SK-N-SH (cell line): ENCODE results near the gene PIH1D1. TPM values are rescaled to one million over a fixed set of nuclear protein-coding genes. Genes with fewer than 3 reads are reported as not detected.

Experiments
- CTCF ChIA-PET: fragments of 300-600, 350-600 bp; formaldehyde crosslinking; extraction: SDS; loops from one replicate; lab custom pipeline; 2021; lab: Yijun Ruan, JAX
- POLR2A ChIA-PET: fragments of 350-600 bp; sonication (Branson Sonifier 250); formaldehyde crosslinking; extraction: SDS; loops from one replicate; lab custom pipeline; 2020; ENCODE audit warnings: antibody characterized with exemption, inconsistent platforms; lab: Yijun Ruan, JAX
- DNase-seq: peaks from one replicate; pipeline ENCODE4 v3.0.0; 2012
- H2AFZ ChIP-seq: fragments of 200-600 bp; sonication (generic); 2 replicates; pipeline ENCODE4 v1.8.1; 2016; ENCODE audit warnings: antibody characterized with exemption, mild to moderate bottlenecking, low read depth
- H3F3A ChIP-seq: fragments of 200-600 bp; sonication (generic); replicated peaks from 2 replicates; pipeline ENCODE3; 2016; ENCODE audit warnings: antibody characterized with exemption, mild to moderate bottlenecking; ENCODE audit not compliant: insufficient read depth
- H3K27ac ChIP-seq, 2 experiments: fragments of 200-500 bp in 1 of 2; fragments of 200-600 bp in 1 of 2; sonication (Bioruptor generic) in 1 of 2; sonication (generic), shearing (Covaris generic) in 1 of 2; 2 replicates each; pipeline versions ENCODE4 v1.5.1 to v1.6.1; 2014 to 2016; ENCODE audit warnings: low read depth in 2 of 2, inconsistent platforms in 1 of 2, low read length in 1 of 2, mild to moderate bottlenecking in 1 of 2, mixed read lengths in 1 of 2
- H3K27me3 ChIP-seq: fragments of 200-600 bp; sonication (generic), shearing (Covaris generic); 2 replicates; pipeline ENCODE4 v1.6.1; 2016; ENCODE audit warnings: mixed run types; ENCODE audit not compliant: insufficient read depth
- H3K36me3 ChIP-seq, 2 experiments: fragments of 200-500 bp in 1 of 2; fragments of 200-600 bp in 1 of 2; sonication (Bioruptor generic) in 1 of 2; sonication (generic) in 1 of 2; replicated peaks in 1 of 2; 2 replicates each; pipeline versions ENCODE3 to v1.5.1; 2014 to 2016; ENCODE audit warnings: low read length in 1 of 2, mild to moderate bottlenecking in 1 of 2; ENCODE audit not compliant: insufficient read depth in 2 of 2, control insufficient read depth in 1 of 2
- H3K4me1 ChIP-seq, 2 experiments: fragments of 200-500 bp in 1 of 2; fragments of 200-600 bp in 1 of 2; sonication (Bioruptor generic) in 1 of 2; sonication (generic), shearing (Covaris generic) in 1 of 2; 2 replicates each; pipeline versions ENCODE4 v1.5.1 to v1.6.1; 2014 to 2016; ENCODE audit warnings: low read depth in 1 of 2, low read length in 1 of 2, mixed run types in 1 of 2; ENCODE audit not compliant: insufficient read depth in 2 of 2, control insufficient read depth in 1 of 2
- H3K4me2 ChIP-seq: fragments of 200-600 bp; sonication (generic), shearing (Covaris generic); 2 replicates; pipeline ENCODE4 v1.6.1; 2017; ENCODE audit warnings: mixed run types
- H3K4me3 ChIP-seq, 2 experiments: fragments of 200-500 bp in 1 of 2; fragments of 200-600 bp in 1 of 2; sonication (Bioruptor generic) in 1 of 2; sonication (generic), shearing (Covaris generic) in 1 of 2; 2 replicates each; pipeline versions ENCODE4 v1.5.1 to v1.8.1; 2014 to 2016; ENCODE audit warnings: low read depth in 2 of 2, inconsistent platforms in 1 of 2, low read length in 1 of 2, mild to moderate bottlenecking in 1 of 2, mixed read lengths in 1 of 2, moderate library complexity in 1 of 2
- H3K79me2 ChIP-seq: fragments of 200-600 bp; sonication (generic); 2 replicates; pipeline ENCODE4 v1.8.1; 2017; ENCODE audit warnings: mild to moderate bottlenecking; ENCODE audit not compliant: insufficient read depth
- H3K9ac ChIP-seq: fragments of 200-600 bp; sonication (generic); 2 replicates; pipeline ENCODE4 v1.6.1; 2017; ENCODE audit warnings: mixed run types
- H3K9me2 ChIP-seq: fragments of 200-600 bp; sonication (generic); 2 replicates; pipeline ENCODE4 v1.6.1; 2017; ENCODE audit warnings: mixed run types
- H3K9me3 ChIP-seq: fragments of 200-600 bp; sonication (generic); 2 replicates; pipeline ENCODE4 v1.6.1; 2017; ENCODE audit warnings: mixed run types, mild to moderate bottlenecking, moderate library complexity
- H4K20me1 ChIP-seq: fragments of 200-600 bp; sonication (generic); 2 replicates; pipeline ENCODE4 v1.6.1; 2017; ENCODE audit warnings: mild to moderate bottlenecking, mixed run types; ENCODE audit not compliant: insufficient read depth
- CHD2 ChIP-seq: fragments of 150-350 bp; IDR thresholded peaks from 2 replicates; pipeline ENCODE4 v1.6.1; 2018; ENCODE audit warnings: low read length; ENCODE audit not compliant: partially characterized antibody
- EP300 ChIP-seq, 2 experiments: IDR thresholded peaks; 2 replicates each; pipeline versions ENCODE4 v1.4.0 to v1.6.1; 2012; ENCODE audit warnings: borderline replicate concordance in 1 of 2, low read depth in 1 of 2, low read length in 1 of 2
- EZH2phosphoT487 ChIP-seq: fragments of 200-600 bp; sonication (generic); IDR thresholded peaks from 2 replicates; pipeline ENCODE4 v1.6.1; 2017; ENCODE audit warnings: low read depth, mixed run types, mild to moderate bottlenecking, antibody characterized with exemption, moderate library complexity, borderline replicate concordance
- FOXJ3 ChIP-seq: sonication (generic); formaldehyde crosslinking; IDR thresholded peaks from 2 replicates; pipeline ENCODE4 v1.5.1; 2020; ENCODE audit warnings: mild to moderate bottlenecking, missing genetic modification reagents
- FOXM1 ChIP-seq: IDR thresholded peaks from 2 replicates; pipeline ENCODE4 v1.4.0; 2012; ENCODE audit warnings: low read depth, mild to moderate bottlenecking
- MEF2A ChIP-seq: IDR thresholded peaks from 2 replicates; pipeline ENCODE4 v1.4.0; 2012; ENCODE audit warnings: low read depth, borderline replicate concordance
- NRF1 ChIP-seq: IDR thresholded peaks from 2 replicates; pipeline ENCODE4 v1.6.1; 2012; ENCODE audit warnings: low read depth, mild to moderate bottlenecking, low read length
- RAD21 ChIP-seq: IDR thresholded peaks from 2 replicates; pipeline ENCODE4 v1.6.1; 2012; ENCODE audit warnings: mild to moderate bottlenecking, low read length
- RCOR1 ChIP-seq: fragments of 150-350 bp; IDR thresholded peaks from 2 replicates; pipeline ENCODE4 v1.6.1; 2017; ENCODE audit warnings: antibody characterized with exemption, low read length
- REST ChIP-seq: IDR thresholded peaks from 2 replicates; pipeline ENCODE4 v1.6.1; 2012; ENCODE audit warnings: mild to moderate bottlenecking, low read depth, low read length, moderate library complexity
- RFX5 ChIP-seq: IDR thresholded peaks from 2 replicates; pipeline ENCODE4 v1.6.1; 2012; ENCODE audit warnings: mild to moderate bottlenecking, improper control_type of control experiment, low read length
- RXRA ChIP-seq: IDR thresholded peaks from 2 replicates; pipeline ENCODE4 v1.4.0; 2012; ENCODE audit warnings: low read depth, mild to moderate bottlenecking, borderline replicate concordance
- SIN3A ChIP-seq: IDR thresholded peaks from 2 replicates; pipeline ENCODE4 v1.6.1; 2012; ENCODE audit warnings: low read depth, mild to moderate bottlenecking, low read length, moderate library complexity, borderline replicate concordance
- SMC3 ChIP-seq: IDR thresholded peaks from 2 replicates; pipeline ENCODE4 v1.6.1; 2012; ENCODE audit warnings: low read depth, low read length, improper control_type of control experiment
- TCF12 ChIP-seq: IDR thresholded peaks from 2 replicates; pipeline ENCODE4 v1.4.0; 2012
- YY1 ChIP-seq: IDR thresholded peaks from 2 replicates; pipeline ENCODE4 v1.4.0; 2012; ENCODE audit warnings: low read depth, mild to moderate bottlenecking
- WGBS: methylation state at CpG from one replicate; pipeline ENCODE4 v1.1.6; 2017; ENCODE audit warnings: low lambda C conversion rate; 5-methylcytosine and 5-hydroxymethylcytosine counted together
- polyA plus RNA-seq, 3 experiments: library from polyadenylated mRNA; depleted of rRNA; stranded (reverse); fragments of >200 nt; gene quantifications; 2 replicates each; pipeline ENCODE4 v1.2.3, GENCODE V29; 2012
- TF ChIP-seq, protein P1 (sequence below): IDR thresholded peaks from 2 replicates; pipeline ENCODE4 v1.4.0; 2012; ENCODE audit warnings: low read depth
- TF ChIP-seq, protein P2 (sequence below): IDR thresholded peaks from 2 replicates; pipeline ENCODE4; 2012

PIH1D1 gene
- polyA plus RNA-seq, 1 of the 3 experiments (the other 2 are of a cell fraction), result 157 TPM

DNA sequence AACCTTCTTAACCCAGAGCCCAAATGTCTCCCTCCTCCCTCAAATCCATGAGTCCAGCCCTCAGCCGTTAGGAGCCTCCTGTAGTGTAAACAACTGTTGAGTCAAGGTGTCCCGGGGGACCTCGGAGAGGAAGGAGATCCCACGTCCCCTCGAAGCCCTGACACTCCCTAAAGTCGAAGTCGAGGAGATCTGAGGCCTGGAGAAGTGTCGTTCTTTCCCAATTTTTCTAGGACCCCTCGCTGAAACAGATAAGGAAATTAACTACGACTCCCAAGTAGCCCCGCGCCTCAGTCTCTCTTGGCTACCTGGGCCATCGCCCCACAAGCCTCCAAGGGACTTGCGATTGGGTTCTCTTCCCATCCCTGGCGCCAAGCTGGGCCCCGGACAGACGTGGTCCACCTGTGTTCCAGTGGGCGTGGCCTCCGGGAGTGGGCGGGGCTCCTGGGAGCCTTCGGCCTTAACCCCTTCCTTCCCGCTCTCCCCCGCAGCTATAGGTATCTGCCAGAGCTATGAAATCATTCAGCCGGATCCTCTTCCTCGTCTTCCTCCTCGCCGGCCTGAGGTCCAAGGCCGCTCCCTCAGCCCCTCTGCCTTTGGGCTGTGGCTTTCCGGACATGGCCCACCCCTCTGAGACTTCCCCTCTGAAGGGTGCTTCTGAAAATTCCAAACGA is 25.6 kb downstream of the PIH1D1 start:
- TF ChIP-seq TCF12 (no peak), EZH2phosphoT487 (0 out of 2 replicates have a peak, but pooled peaks have one; percentile 23)
- H3K4me3 ChIP-seq, result no peak overlapping the region
- H3K9me3 ChIP-seq, result no peaks in the 10 kb centered on the region
- ChIA-PET CTCF (interaction anchor here (0.5 to 6.2 kb wide), 2 partner anchors 35 to 144 kb away, joined by 3 to 51 read pairs; no protein-coding TSS in a partner anchor), POLR2A (no interaction called here)
- H3K79me2 ChIP-seq, result no peaks in the 10 kb centered on the region
- peaks cover 0 to 7% of the 10 kb centered on the region in 2 experiments; a peak in 2 of 4 replicates for H3K4me1 ChIP-seq
- no peaks in the 10 kb centered on the region for H3K9me2 ChIP-seq
- no peak overlapping the region for H3K27ac ChIP-seq
- H3F3A ChIP-seq, result peaks cover 20% of the 10 kb centered on the region
- no peaks in the 10 kb centered on the region for H4K20me1 ChIP-seq
- no peak for DNase-seq
- no peak overlapping the region for H3K9ac ChIP-seq
- 8% methylated on average over 30 of the region's 30 CpGs for WGBS
- H2AFZ ChIP-seq, result no peak overlapping the region
- H3K27me3 ChIP-seq, result peaks cover 99% of the 10 kb centered on the region
- no peak overlapping the region for H3K4me2 ChIP-seq
- H3K36me3 ChIP-seq, result no peaks in the 10 kb centered on the region

DNA sequence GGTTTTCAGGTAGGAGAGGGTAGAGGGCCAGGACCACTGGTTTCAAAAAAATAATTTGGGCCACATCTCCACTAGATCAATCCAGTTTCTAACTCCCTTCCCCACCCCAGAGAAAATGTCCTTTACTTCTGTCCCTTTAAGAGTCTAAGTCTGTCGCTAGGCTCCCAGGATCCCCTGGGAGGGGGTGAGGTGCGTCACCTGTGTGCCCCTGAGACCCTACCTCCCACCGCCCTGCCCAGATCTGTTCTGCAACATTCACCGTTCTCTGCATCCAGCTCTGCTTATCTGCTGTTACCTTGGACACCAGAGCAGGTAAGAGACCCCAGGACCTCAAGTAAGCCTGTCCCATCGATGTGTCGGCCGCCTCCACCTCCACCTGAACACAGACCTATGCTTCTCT is 26.4 kb downstream of the PIH1D1 start, which contains the start of gene GFY:
Gene GFY, plus strand, starts transcription at position 211 of the 400 bp plus-strand sequence. CDS start 1,043 bp downstream, outside the sequence.
- H3K4me2 ChIP-seq, result no peak within 1 kb of the TSS

More for the DNA sequence above, 26.4 kb downstream of the PIH1D1 start, which contains the start of gene GFY:
- POLR2A ChIA-PET, result no interaction called here
- H3K9me3 ChIP-seq, result no peaks in the 10 kb centered on the region
- H3K4me1 ChIP-seq, result peaks cover 0 to 8% of the 10 kb centered on the region in 2 experiments; a peak in 2 of 4 replicates
- DNase-seq, result no peak
- no peaks in the 10 kb centered on the region for H4K20me1 ChIP-seq
- H3K4me3 ChIP-seq, result no peak within 1 kb of the TSS
- TF ChIP-seq RFX5 (no peak), FOXJ3 (no peak), TCF12 (no peak), SIN3A (no peak), CHD2 (no peak), YY1 (no peak), RAD21 (no peak), SMC3 (no peak), MEF2A (no peak), NRF1 (no peak), EP300 (IDR thresholded peaks at IDR 0.05; ENCODE audit: borderline replicate concordance in 1 of 2, low read depth in 1 of 2, low read length in 1 of 2) (no peak), RXRA (no peak), REST (no peak), FOXM1 (no peak), RCOR1 (no peak)
- TF ChIP-seq, protein P1, sequence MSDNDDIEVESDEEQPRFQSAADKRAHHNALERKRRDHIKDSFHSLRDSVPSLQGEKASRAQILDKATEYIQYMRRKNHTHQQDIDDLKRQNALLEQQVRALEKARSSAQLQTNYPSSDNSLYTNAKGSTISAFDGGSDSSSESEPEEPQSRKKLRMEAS, result no peak
- TF ChIP-seq, protein P2, sequence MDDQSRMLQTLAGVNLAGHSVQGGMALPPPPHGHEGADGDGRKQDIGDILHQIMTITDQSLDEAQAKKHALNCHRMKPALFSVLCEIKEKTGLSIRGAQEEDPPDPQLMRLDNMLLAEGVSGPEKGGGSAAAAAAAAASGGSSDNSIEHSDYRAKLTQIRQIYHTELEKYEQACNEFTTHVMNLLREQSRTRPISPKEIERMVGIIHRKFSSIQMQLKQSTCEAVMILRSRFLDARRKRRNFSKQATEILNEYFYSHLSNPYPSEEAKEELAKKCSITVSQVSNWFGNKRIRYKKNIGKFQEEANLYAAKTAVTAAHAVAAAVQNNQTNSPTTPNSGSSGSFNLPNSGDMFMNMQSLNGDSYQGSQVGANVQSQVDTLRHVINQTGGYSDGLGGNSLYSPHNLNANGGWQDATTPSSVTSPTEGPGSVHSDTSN, result no peak
- TF ChIP-seq, all 33 proteins: peak for 0
- H3K27me3 ChIP-seq, result peaks cover 99% of the 10 kb centered on the region
- H3K9ac ChIP-seq, result no peak within 1 kb of the TSS
- H3K27ac ChIP-seq, result no peak within 1 kb of the TSS
- CTCF ChIA-PET, result interaction anchor here (0.7 to 6.2 kb wide), 2 partner anchors 34 to 327 kb away, joined by 3 to 51 read pairs; no protein-coding TSS in a partner anchor
- no peaks in the 10 kb centered on the region for H3K9me2 ChIP-seq
- 11% methylated on average over 7 of the region's 7 CpGs for WGBS
- no peaks in the 10 kb centered on the region for H3K79me2 ChIP-seq
- peaks cover 17% of the 10 kb centered on the region for H3F3A ChIP-seq
- H3K36me3 ChIP-seq, result no peaks in the 10 kb centered on the region
- no peak within 1 kb of the TSS for H2AFZ ChIP-seq
